ENCODE measurements around the gene SLC66A1. TPM values are rescaled to one million over a fixed set of nuclear protein-coding genes. Genes with fewer than 3 reads are reported as not detected.
A peak's percentile ranks its signal among the peaks of the same experiment; 100 is the strongest.

SLC66A1 gene
- total RNA-seq, 2 experiments from 2014 or later = 3.6 TPM

- no peak for TF ChIP-seq CTCF (IDR thresholded peaks at IDR 0.05)
- Mint-ChIP-seq H3K27me3 (no peaks in the 10 kb centered on the region), H3K4me3 (no peak overlapping the region), H3K27ac (no peak overlapping the region), H3K36me3 (ENCODE audit: low read depth) (peaks cover 19% of the 10 kb centered on the region), H3K9me3 (no peaks in the 10 kb centered on the region), H3K4me1 (ENCODE audit: low read depth) (peaks cover 12% of the 10 kb centered on the region)
- ATAC-seq (no peak), DNase-seq (no peak)
- ChIA-PET POLR2A (no interaction called here), CTCF (no interaction called here)
- intact Hi-C loops (cut with micrococcal nuclease) = no loop called here
Measured at GRCh38 chr1:19307794-19308508, 4.2 kb upstream of the SLC66A1 start.

- no peak overlapping the region for H3K27ac Mint-ChIP-seq
- ChIA-PET POLR2A (no interaction called here), CTCF (no interaction called here)
- ATAC-seq (no peak), DNase-seq (no peak)
- peaks cover 19% of the 10 kb centered on the region for H3K36me3 Mint-ChIP-seq (ENCODE audit: low read depth)
- no peaks in the 10 kb centered on the region for H3K9me3 Mint-ChIP-seq
- TF ChIP-seq CTCF (IDR thresholded peaks at IDR 0.05) = no peak
- intact Hi-C loops (cut with micrococcal nuclease) = no loop called here
- no peak overlapping the region for H3K4me3 Mint-ChIP-seq
- no peaks in the 10 kb centered on the region for H3K27me3 Mint-ChIP-seq
- peaks cover 17% of the 10 kb centered on the region for H3K4me1 Mint-ChIP-seq (ENCODE audit: low read depth)
Measured at GRCh38 chr1:19308509-19308907, 3.6 kb upstream of the SLC66A1 start.

- Mint-ChIP-seq H3K27ac (no peak overlapping the region), H3K4me3 (no peak overlapping the region), H3K27me3 (no peaks in the 10 kb centered on the region), H3K36me3 (ENCODE audit: low read depth) (peaks cover 18% of the 10 kb centered on the region), H3K4me1 (ENCODE audit: low read depth) (peaks cover 17% of the 10 kb centered on the region), H3K9me3 (no peaks in the 10 kb centered on the region)
- ChIA-PET POLR2A (interaction anchor here (1.9 kb wide), 1 partner anchor 48 kb away, joined by 5 read pairs; no protein-coding TSS in a partner anchor), CTCF (no interaction called here)
- DNase-seq (no peak), ATAC-seq (no peak)
- intact Hi-C loops (cut with micrococcal nuclease) = no loop called here
- no peak for TF ChIP-seq CTCF (IDR thresholded peaks at IDR 0.05)
Measured at GRCh38 chr1:19309123-19309813, 2.9 kb upstream of the SLC66A1 start.

DNA sequence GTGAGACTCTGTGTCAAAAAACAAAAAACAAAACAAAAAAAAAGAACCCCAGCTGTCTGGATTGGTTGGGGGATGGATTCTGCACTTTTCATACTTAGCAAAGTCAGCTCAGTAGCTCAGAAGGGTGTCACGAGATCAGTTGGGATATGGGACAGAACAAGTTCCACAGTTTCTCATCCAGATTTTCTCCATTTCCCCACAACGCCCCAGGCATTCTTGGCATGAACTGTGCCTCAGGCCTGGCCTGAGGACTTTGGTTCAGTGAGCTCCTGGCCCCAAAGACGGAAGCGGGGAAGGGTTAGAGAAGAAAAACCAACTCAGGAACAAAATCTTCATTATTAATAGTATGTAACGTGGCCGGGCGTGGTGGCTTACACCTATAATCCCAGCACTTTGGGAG lies 2.1 kb upstream of the SLC66A1 start:
- H3K36me3 Mint-ChIP-seq (ENCODE audit: low read depth) = peaks cover 12% of the 10 kb centered on the region
- intact Hi-C loops (cut with micrococcal nuclease) = no loop called here
- DNase-seq (no peak), ATAC-seq (no peak)
- CTCF ChIA-PET = no interaction called here
- peaks cover 17% of the 10 kb centered on the region for H3K4me1 Mint-ChIP-seq (ENCODE audit: low read depth)
- no peaks in the 10 kb centered on the region for H3K27me3 Mint-ChIP-seq
- no peak for TF ChIP-seq CTCF (IDR thresholded peaks at IDR 0.05)
- H3K4me3 Mint-ChIP-seq = peak overlapping the region; percentile 22
- POLR2A ChIA-PET = interaction anchor here (1.5 to 1.9 kb wide), 3 partner anchors 21 to 58 kb away, joined by 3 to 6 read pairs (median 5); partner anchors contain the start of genes EMC1 and MRTO4
- no peaks in the 10 kb centered on the region for H3K9me3 Mint-ChIP-seq
- H3K27ac Mint-ChIP-seq = no peak overlapping the region

Measured in activated CD8-positive, alpha-beta T cell treated with anti-CD3 and anti-CD28 coated beads for 36 hours (primary cell).